ENCODE measurements around the gene JAM3.

GRCh38 chr11:134063124-134063495 is 5.8 kb upstream of the JAM3 start:
- TF ChIP-seq CTCF (IDR thresholded peaks at IDR 0.05) (no peak), EP300 (IDR thresholded peaks at IDR 0.05) (no peak)
